Liver (tissue), 9 donors: Measurements from ENCODE around the gene RXFP3. TPM values are rescaled to one million over a fixed set of nuclear protein-coding genes. Genes with fewer than 3 reads are reported as not detected.

ENCODE experiments used
- DNase-seq: peaks from one replicate; pipeline ENCODE4 v3.0.0-alpha.2; 2017; ENCODE audit warnings: low spot score
- H3K27ac ChIP-seq, 2 donors: one replicate each; pipeline ENCODE4 v1.7.0; 2013; ENCODE audit warnings: inconsistent platforms in 2 of 2, low read length in 2 of 2, control low read depth in 1 of 2, low read depth in 1 of 2, mild to moderate bottlenecking in 1 of 2
- H3K27me3 ChIP-seq, 4 donors: one replicate each; pipeline versions ENCODE4 v1.6.1 to v1.7.0; 2013; ENCODE audit warnings: low read length in 3 of 4, inconsistent platforms in 1 of 4, mild to moderate bottlenecking in 1 of 4, moderate library complexity in 1 of 4; ENCODE audit not compliant: control insufficient read depth in 4 of 4, insufficient read depth in 4 of 4
- H3K36me3 ChIP-seq, 4 donors: one replicate each; pipeline versions ENCODE4 v1.6.1 to v1.7.0; 2013; ENCODE audit warnings: low read length in 3 of 4, mild to moderate bottlenecking in 3 of 4, low read depth in 1 of 4, moderate library complexity in 1 of 4; ENCODE audit not compliant: control insufficient read depth in 4 of 4, insufficient read depth in 3 of 4
- H3K4me1 ChIP-seq, 4 donors: one replicate each; pipeline versions ENCODE4 v1.6.1 to v1.7.0; 2013; ENCODE audit warnings: low read length in 3 of 4, mild to moderate bottlenecking in 3 of 4, moderate library complexity in 1 of 4; ENCODE audit not compliant: control insufficient read depth in 4 of 4, insufficient read depth in 4 of 4
- H3K4me3 ChIP-seq, 3 donors: one replicate each; pipeline versions ENCODE4 v1.6.1 to v1.7.0; 2013; ENCODE audit warnings: low read length in 3 of 3, control low read depth in 1 of 3, low read depth in 1 of 3, mild to moderate bottlenecking in 1 of 3
- H3K9ac ChIP-seq, 2 donors: one replicate each; pipeline ENCODE4 v1.7.0; 2013; ENCODE audit warnings: low read length in 2 of 2, mild to moderate bottlenecking in 2 of 2, moderate library complexity in 2 of 2, control low read depth in 1 of 2, low read depth in 1 of 2
- H3K9me3 ChIP-seq, 4 donors: one replicate each; pipeline versions ENCODE4 v1.6.1 to v1.7.0; 2013; ENCODE audit warnings: low read length in 3 of 4; ENCODE audit not compliant: control insufficient read depth in 4 of 4
- EGR1 ChIP-seq, 2 donors: IDR thresholded peaks; 2 replicates each; pipeline ENCODE4 v1.6.1; 2016 to 2018; ENCODE audit warnings: antibody characterized with exemption in 2 of 2, low read depth in 2 of 2
- FOXA1 ChIP-seq: IDR thresholded peaks from 2 replicates; pipeline ENCODE4 v1.6.1; 2016; ENCODE audit warnings: antibody characterized with exemption
- GABPA ChIP-seq, 2 donors: IDR thresholded peaks in 1 of 2; conservative IDR thresholded peaks in 1 of 2; 2 replicates each; pipeline ENCODE4 v1.6.1; 2016; ENCODE audit warnings: antibody characterized with exemption in 2 of 2, mild to moderate bottlenecking in 1 of 2, moderate library complexity in 1 of 2
- HNF4A ChIP-seq, 2 donors: conservative IDR thresholded peaks; 2 replicates each; pipeline ENCODE4 v1.6.1; 2016; ENCODE audit warnings: antibody characterized with exemption in 2 of 2, mild to moderate bottlenecking in 2 of 2
- HNF4G ChIP-seq: IDR thresholded peaks from 2 replicates; pipeline ENCODE4 v1.6.1; 2016; ENCODE audit warnings: antibody characterized with exemption
- JUND ChIP-seq, 2 donors: IDR thresholded peaks; 2 replicates each; pipeline ENCODE4 v1.6.1; 2016; ENCODE audit warnings: antibody characterized with exemption in 2 of 2
- NR2F2 ChIP-seq: IDR thresholded peaks from 2 replicates; pipeline ENCODE4 v1.6.1; 2016; ENCODE audit warnings: antibody characterized with exemption
- RAD21 ChIP-seq, 2 donors: IDR thresholded peaks; 2 replicates each; pipeline ENCODE4 v1.6.1; 2016; ENCODE audit warnings: antibody characterized with exemption in 2 of 2, mild to moderate bottlenecking in 2 of 2
- RXRA ChIP-seq, 2 donors: IDR thresholded peaks; 2 replicates each; pipeline ENCODE4 v1.6.1; 2017 to 2018; ENCODE audit warnings: antibody characterized with exemption in 2 of 2, mild to moderate bottlenecking in 1 of 2
- SP1 ChIP-seq: IDR thresholded peaks from 2 replicates; pipeline ENCODE4 v1.6.1; 2018; ENCODE audit warnings: antibody characterized with exemption, mild to moderate bottlenecking
- TAF1 ChIP-seq: conservative IDR thresholded peaks from 2 replicates; pipeline ENCODE4 v1.6.1; 2016; ENCODE audit warnings: antibody characterized with exemption, mild to moderate bottlenecking
- YY1 ChIP-seq: IDR thresholded peaks from 2 replicates; pipeline ENCODE4 v1.6.1; 2016; ENCODE audit warnings: antibody characterized with exemption, mild to moderate bottlenecking
- WGBS: extraction: QIAGEN DNeasy Blood & Tissue Kit; methylation state at CpG from one replicate; pipeline ENCODE4 v1.1.7; 2013; 5-methylcytosine and 5-hydroxymethylcytosine counted together
- polyA plus RNA-seq, 2 donors: library from polyadenylated mRNA; stranded (reverse) in 1 of 2; unstranded in 1 of 2; fragments of 200-250 nt in 1 of 2; fragments of >200 nt in 1 of 2; fragmentation: Nextera tagmentation in 1 of 2; extraction: Ambion mirVana in 1 of 2; gene quantifications; one replicate each; pipeline versions ENCODE4 v1.2.1 to v1.2.3, GENCODE V29; 2013 to 2015
- total RNA-seq, 2 donors: library from RNA; depleted of rRNA; stranded (reverse); fragments of >200 nt; gene quantifications; one replicate each; pipeline ENCODE4 v1.2.3, GENCODE V29; 2014
- TF ChIP-seq, protein P1 (sequence below): fragments of 150-350 bp; IDR thresholded peaks from 2 replicates; pipeline ENCODE4 v1.5.1; 2017; ENCODE audit warnings: improper control_type of control experiment, low read depth, low read length; ENCODE audit not compliant: missing input control
- TF ChIP-seq, protein P2 (sequence below): IDR thresholded peaks from 2 replicates; pipeline ENCODE4 v1.6.1; 2016; ENCODE audit warnings: antibody characterized with exemption
- TF ChIP-seq, protein P3 (sequence below): IDR thresholded peaks from 2 replicates; pipeline ENCODE4 v1.6.1; 2016; ENCODE audit warnings: antibody characterized with exemption
- TF ChIP-seq, protein P4 (sequence below): IDR thresholded peaks from 2 replicates; pipeline ENCODE4 v1.6.1; 2016; ENCODE audit warnings: antibody characterized with exemption, mild to moderate bottlenecking
- TF ChIP-seq, protein P5 (sequence below): IDR thresholded peaks from 2 replicates; pipeline ENCODE4 v1.6.1; 2016; ENCODE audit warnings: antibody characterized with exemption
- donor health status: healthy.
- donor health status: healthy.
- donor health status: healthy.
- donor health status: healthy.
- donor health status: healthy.

RXFP3 gene
- total and polyA plus RNA-seq, 4 donors, result not detected

DNA sequence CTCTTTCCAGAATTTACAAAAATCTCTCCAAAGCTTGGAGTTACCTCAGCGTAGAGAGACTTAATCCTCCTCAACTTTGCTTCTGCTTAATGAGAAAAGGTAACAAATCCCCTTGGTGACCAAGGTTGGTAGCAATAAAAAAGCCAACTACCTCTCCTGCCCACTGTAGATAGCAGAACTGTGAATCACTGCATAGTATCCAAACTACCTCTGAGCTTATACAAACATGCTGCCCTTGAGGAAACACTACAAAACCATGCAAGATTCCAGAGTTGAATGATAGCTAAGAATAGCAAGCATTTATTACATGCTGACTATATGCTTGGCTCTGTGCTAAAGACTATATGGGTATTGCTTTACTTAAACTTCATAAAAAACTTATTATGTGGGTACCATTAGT is 41.6 kb upstream of the RXFP3 start (continued):
- TF ChIP-seq, protein P1, sequence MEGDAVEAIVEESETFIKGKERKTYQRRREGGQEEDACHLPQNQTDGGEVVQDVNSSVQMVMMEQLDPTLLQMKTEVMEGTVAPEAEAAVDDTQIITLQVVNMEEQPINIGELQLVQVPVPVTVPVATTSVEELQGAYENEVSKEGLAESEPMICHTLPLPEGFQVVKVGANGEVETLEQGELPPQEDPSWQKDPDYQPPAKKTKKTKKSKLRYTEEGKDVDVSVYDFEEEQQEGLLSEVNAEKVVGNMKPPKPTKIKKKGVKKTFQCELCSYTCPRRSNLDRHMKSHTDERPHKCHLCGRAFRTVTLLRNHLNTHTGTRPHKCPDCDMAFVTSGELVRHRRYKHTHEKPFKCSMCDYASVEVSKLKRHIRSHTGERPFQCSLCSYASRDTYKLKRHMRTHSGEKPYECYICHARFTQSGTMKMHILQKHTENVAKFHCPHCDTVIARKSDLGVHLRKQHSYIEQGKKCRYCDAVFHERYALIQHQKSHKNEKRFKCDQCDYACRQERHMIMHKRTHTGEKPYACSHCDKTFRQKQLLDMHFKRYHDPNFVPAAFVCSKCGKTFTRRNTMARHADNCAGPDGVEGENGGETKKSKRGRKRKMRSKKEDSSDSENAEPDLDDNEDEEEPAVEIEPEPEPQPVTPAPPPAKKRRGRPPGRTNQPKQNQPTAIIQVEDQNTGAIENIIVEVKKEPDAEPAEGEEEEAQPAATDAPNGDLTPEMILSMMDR, result no peak
- TF ChIP-seq, protein P2, sequence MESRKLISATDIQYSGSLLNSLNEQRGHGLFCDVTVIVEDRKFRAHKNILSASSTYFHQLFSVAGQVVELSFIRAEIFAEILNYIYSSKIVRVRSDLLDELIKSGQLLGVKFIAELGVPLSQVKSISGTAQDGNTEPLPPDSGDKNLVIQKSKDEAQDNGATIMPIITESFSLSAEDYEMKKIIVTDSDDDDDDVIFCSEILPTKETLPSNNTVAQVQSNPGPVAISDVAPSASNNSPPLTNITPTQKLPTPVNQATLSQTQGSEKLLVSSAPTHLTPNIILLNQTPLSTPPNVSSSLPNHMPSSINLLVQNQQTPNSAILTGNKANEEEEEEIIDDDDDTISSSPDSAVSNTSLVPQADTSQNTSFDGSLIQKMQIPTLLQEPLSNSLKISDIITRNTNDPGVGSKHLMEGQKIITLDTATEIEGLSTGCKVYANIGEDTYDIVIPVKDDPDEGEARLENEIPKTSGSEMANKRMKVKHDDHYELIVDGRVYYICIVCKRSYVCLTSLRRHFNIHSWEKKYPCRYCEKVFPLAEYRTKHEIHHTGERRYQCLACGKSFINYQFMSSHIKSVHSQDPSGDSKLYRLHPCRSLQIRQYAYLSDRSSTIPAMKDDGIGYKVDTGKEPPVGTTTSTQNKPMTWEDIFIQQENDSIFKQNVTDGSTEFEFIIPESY, result no peak
- TF ChIP-seq JUND (IDR thresholded peaks at IDR 0.05), result no peak

DNA sequence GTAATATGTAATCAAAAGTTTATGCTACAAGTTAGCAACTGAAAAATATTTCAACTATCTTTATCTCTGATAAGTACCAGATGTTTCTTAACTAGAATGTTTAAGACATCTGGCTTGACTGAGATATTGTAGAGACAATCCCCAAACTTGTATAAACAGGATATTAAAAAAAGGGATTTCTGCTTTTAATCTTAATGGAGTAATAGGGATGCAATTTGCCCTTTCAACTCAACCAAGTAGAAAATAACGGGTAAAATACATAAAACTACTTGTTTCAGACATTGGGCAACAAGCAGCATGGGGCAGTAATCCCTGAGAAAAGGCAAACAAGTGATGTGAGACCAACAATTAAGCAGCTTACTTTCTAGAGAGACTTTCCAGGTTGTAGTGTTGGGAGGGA is 35.0 kb upstream of the RXFP3 start:
- no peak overlapping the region for H3K9ac ChIP-seq
- no peaks in the 10 kb centered on the region for H3K27me3 ChIP-seq
- H3K4me3 ChIP-seq, result no peak overlapping the region
- H3K4me1 ChIP-seq, result no peaks in the 10 kb centered on the region
- no peak for DNase-seq
- H3K27ac ChIP-seq, result no peak overlapping the region
- peaks cover 0 to 8% (median 0%) of the 10 kb centered on the region in 4 donors for H3K9me3 ChIP-seq
- H3K36me3 ChIP-seq, result no peaks in the 10 kb centered on the region
- TF ChIP-seq, protein P1, result no peak
- TF ChIP-seq SP1, result no peak
- TF ChIP-seq RAD21 (IDR thresholded peaks at IDR 0.05), result no peak
- no peak for TF ChIP-seq RXRA (IDR thresholded peaks at IDR 0.05)
- no peak for TF ChIP-seq NR2F2
- TF ChIP-seq, protein P3, sequence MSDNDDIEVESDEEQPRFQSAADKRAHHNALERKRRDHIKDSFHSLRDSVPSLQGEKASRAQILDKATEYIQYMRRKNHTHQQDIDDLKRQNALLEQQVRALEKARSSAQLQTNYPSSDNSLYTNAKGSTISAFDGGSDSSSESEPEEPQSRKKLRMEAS, result no peak
- TF ChIP-seq, protein P4, sequence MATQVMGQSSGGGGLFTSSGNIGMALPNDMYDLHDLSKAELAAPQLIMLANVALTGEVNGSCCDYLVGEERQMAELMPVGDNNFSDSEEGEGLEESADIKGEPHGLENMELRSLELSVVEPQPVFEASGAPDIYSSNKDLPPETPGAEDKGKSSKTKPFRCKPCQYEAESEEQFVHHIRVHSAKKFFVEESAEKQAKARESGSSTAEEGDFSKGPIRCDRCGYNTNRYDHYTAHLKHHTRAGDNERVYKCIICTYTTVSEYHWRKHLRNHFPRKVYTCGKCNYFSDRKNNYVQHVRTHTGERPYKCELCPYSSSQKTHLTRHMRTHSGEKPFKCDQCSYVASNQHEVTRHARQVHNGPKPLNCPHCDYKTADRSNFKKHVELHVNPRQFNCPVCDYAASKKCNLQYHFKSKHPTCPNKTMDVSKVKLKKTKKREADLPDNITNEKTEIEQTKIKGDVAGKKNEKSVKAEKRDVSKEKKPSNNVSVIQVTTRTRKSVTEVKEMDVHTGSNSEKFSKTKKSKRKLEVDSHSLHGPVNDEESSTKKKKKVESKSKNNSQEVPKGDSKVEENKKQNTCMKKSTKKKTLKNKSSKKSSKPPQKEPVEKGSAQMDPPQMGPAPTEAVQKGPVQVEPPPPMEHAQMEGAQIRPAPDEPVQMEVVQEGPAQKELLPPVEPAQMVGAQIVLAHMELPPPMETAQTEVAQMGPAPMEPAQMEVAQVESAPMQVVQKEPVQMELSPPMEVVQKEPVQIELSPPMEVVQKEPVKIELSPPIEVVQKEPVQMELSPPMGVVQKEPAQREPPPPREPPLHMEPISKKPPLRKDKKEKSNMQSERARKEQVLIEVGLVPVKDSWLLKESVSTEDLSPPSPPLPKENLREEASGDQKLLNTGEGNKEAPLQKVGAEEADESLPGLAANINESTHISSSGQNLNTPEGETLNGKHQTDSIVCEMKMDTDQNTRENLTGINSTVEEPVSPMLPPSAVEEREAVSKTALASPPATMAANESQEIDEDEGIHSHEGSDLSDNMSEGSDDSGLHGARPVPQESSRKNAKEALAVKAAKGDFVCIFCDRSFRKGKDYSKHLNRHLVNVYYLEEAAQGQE, result no peak
- TF ChIP-seq, protein P5, sequence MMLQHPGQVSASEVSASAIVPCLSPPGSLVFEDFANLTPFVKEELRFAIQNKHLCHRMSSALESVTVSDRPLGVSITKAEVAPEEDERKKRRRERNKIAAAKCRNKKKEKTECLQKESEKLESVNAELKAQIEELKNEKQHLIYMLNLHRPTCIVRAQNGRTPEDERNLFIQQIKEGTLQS, result no peak
- TF ChIP-seq JUND (IDR thresholded peaks at IDR 0.05), result no peak
- no peak for TF ChIP-seq YY1
- no peak for TF ChIP-seq TAF1
- no peak for TF ChIP-seq GABPA (IDR thresholded peaks at IDR 0.05 in 1 of 2, conservative IDR thresholded peaks at IDR 0.05 in 1 of 2)
- no peak for TF ChIP-seq HNF4G
- TF ChIP-seq HNF4A (conservative IDR thresholded peaks at IDR 0.05), result no peak
- TF ChIP-seq EGR1 (IDR thresholded peaks at IDR 0.05; ENCODE audit: low read depth in 2 of 2), result no peak
- TF ChIP-seq FOXA1, result no peak
- 37% methylated on average over 1 of the region's 1 CpG for WGBS
